Glomerular visceral epithelial cell (primary cell): ENCODE measurements around the gene ANGEL2.
A peak's percentile ranks its signal among the peaks of the same experiment; 100 is the strongest.
"Not testable (repeated sequence)": the region's sequence is repeated elsewhere in the genome, so short reads cannot be mapped to it uniquely, and the experiment has no call there.

ENCODE experiments used
- DNase-seq: peaks from one replicate; pipeline ENCODE4 v3.0.0-alpha.2; 2016; ENCODE audit errors: extremely low spot score

Gene ANGEL2, protein sequence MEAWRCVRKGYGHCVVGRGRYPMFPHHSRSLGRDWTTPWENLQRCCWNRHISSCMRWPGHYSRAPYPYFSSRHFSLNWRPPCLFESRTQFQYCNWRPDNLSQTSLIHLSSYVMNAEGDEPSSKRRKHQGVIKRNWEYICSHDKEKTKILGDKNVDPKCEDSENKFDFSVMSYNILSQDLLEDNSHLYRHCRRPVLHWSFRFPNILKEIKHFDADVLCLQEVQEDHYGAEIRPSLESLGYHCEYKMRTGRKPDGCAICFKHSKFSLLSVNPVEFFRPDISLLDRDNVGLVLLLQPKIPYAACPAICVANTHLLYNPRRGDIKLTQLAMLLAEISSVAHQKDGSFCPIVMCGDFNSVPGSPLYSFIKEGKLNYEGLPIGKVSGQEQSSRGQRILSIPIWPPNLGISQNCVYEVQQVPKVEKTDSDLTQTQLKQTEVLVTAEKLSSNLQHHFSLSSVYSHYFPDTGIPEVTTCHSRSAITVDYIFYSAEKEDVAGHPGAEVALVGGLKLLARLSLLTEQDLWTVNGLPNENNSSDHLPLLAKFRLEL

DNA sequence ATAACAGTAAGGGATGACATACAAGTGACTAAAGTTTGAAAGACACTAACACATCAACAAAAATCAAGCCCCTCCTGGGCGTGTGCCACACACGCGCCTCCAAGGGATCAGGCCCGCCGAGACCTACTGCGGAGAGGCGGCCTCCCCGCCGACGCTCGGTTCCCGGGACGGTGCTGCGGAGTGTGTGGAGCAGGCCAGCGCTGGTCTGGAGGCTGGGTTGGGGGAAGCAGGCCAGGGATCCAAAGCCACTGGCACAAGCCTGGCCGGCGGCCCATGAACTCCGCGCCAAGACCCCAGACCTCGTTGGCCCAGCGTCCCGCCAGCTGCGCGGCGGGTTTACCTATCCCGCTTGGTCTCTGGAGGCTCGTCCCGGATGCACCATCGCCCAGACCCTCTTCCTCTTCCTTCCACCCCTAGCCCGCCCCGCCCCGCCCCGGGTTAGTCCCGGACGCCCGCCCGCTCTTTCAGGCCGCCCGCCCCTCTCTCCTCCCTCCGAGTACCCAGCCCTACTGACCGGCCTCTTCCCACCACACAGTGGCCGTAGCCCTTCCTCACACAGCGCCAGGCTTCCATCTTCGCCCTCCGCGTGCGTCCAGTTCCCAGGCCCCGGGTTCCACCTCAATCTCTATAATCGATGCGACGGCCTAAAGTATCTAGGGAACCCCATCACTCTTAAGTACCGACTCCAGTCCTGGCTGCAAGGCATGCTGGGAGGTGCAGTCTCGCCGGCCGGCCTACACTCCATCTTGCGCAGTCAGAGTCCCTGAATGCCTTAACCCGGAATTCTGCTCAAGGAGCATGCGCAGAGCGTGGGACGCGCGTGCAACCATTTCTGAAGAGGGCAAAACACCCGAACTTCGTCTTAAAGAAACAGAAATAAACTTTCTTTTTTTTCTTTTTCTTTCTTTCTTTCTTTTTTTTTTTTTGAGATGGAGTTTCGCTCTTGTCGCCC, at the start of gene ANGEL2:
Gene ANGEL2, minus strand, starts transcription at position 769 of the 952 bp plus-strand sequence. Its CDS starts 196 bp downstream, at position 573.
- peak; percentile 98 for DNase-seq

DNA sequence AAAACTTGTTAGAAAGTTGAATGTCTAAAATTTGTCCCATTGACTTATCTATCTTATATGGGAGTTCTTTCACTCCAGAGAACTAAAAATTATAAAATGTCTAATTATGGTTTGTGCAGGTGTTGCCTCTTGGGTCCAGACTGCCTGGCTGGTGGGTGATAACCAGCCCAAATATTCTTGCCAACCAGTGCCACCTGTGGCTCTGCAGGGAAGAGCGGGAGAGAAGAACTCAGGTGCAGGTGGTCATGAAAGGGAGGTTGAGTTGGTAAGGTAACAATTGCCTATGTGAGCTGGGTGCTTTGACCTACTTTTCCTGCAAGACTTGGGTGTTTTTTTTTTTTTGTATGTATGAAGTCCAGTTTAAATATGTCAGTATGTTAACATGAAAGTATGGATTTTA, 45.6 kb upstream of the ANGEL2 start:
- DNase-seq, result no peak

DNA sequence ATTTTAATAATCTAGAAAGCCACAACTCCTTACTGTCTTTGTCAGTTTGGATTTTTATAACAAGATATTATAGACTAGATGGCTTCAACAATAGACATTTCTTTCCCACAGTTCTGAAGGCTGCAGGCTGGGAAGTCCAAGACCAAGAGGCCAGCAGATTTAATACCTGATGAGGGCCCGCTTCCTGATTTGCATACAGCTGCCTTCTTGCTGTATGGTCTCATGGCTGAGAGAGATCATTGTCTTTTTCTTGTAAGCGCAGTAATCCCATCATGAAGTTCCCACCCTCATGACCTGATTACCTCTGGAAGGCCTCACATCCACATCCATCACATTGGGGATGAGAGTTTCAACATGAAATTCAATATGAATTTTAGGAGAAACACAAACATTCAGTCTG, 45.2 kb upstream of the ANGEL2 start:
- DNase-seq, result no peak

DNA sequence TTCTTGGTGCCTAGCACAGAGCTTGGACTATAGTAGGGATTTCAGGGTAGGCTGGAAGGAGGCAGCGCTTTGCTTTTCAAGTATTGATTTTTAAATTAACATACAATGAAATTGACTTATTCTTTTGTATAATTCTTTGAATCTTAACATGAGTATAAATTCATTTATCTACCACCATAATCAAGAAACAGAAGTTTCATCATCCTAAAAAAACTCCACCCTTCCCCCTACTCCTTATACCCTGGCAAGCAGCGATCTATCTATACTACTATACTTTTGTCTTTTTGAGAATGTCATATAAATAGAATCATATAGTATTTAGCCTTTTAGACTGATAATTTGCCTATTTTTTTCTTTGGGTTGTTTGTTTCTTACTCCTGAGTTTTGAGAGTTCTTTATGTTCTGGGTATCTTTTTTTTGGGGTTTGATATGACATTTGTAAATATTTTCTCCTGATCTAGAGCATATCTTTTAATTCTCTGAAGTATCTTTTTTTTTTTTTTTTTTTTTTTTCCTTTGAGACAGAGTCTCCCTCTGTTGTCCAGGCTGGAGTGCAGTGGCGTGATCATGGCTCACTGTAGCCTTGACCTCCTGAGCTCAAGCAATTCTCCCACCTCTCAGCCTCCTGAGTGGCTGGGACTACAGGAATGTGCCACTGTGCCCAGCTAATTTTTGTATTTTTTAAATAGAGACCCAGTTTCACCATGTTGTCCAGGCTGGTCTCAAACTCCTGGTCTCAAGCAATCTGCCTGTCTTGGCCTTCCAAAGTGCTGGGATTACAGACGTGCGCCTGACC, 41.8 kb upstream of the ANGEL2 start:
- no peak for DNase-seq

DNA sequence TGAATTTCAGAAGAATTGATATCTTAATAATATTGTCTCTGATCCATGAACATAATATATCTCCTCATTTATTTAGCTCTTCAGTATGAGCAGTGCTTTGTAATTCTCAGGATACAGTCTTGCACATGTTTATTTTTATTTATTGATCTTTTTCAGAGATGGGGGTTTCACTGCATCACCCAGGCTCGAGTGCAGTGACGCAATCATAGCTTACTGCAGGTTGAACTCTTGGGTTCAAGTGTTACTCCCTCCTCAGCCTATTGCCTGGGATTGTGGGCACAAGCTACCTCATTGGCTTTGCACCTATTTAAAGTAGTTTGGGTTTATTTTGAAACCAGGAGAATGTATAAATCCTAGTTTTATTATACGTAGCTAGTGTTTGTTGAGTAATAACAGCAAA, 40.1 kb upstream of the ANGEL2 start:
- DNase-seq, result no peak

DNA sequence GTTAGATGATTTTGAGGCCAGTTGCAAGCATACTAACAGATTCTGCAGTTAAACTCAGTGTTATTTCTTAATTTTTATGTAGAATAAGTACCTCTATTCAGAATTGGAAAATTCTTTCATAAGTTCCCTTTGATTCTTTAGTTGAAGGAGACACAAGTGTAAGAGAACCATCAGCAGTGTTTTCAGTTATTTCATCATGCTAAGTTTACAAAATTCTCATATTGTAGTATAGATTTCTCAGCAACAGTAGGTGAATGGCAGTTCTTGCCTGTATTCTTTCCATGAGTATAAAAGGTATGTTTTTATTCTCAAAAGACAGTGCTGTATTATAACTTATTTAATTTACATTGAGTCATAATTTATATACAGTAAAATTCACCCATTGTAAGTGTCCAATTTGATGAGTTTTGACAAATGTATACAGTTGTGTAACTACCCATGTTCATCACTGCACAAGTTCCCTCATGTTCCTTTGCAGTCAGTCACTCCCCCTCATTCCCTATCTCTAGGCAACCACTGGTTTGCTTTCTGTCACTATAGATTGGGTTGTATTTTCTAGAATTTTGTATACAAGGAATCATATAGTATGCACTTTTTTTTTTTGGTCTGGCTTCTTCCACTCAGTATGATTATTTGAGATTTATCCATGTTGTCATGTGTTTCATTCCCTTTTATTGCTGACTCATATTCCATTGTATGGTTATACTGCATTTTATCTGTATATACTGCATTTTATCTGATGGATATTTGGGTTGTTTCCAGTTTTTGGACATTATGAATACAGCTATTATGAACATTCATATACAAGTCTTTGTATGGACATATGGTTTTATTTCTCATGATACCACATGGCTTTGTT, 39.3 kb upstream of the ANGEL2 start:
- DNase-seq, result no peak

DNA sequence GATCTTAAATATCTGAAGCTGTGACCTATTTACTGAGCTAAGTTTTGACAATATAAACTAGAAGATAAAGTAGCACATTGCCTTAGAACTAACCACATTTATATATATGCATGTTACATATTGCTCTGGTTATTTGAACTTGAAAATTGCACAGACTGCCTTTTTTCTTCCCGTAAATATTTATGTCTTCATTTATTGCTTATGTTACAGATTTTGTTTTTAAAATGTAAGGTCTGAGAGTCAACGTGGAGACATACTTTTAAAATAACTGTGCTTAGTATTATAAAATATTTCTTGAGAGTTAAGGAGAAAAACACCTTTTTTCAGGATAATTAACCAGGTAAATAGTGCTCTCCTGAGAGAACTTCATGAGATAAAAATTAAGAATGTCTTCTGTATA, 38.5 kb upstream of the ANGEL2 start:
- no peak for DNase-seq

DNA sequence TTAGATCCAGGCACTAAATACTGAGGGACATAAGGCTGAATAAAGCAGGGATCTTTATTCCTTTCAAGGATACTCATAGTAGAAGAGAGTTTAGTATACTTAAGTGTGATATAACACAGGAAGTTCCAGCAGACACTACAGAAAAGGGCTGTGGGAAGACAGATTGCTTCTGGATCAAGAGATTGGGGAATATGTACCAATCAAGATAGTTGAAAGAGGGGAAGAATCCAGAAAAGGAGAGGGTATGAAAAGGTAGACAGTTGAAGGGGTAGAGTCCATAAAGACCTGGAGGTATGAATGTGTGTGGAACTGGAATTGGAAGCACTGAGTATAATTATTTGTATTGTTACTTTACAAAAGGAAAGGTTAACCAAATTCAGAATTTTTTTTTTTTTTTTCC, 37.8 kb upstream of the ANGEL2 start:
- no peak for DNase-seq

DNA sequence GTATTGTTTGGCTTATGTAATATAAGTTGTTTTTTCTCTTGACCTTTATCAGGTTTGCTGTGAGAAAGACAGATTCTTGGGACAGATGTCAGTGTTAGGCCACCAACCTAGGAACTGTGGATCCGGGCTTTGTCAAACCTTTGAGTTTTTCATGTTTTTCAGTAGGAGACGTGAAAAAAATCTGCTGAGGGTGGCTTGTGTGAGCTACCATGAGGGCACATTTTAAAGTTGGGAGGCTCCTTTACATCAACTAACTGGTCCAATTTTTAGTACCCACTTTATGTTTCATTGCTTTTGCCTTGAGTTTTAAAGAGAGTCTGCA, 36.2 kb upstream of the ANGEL2 start:
- no peak for DNase-seq

DNA sequence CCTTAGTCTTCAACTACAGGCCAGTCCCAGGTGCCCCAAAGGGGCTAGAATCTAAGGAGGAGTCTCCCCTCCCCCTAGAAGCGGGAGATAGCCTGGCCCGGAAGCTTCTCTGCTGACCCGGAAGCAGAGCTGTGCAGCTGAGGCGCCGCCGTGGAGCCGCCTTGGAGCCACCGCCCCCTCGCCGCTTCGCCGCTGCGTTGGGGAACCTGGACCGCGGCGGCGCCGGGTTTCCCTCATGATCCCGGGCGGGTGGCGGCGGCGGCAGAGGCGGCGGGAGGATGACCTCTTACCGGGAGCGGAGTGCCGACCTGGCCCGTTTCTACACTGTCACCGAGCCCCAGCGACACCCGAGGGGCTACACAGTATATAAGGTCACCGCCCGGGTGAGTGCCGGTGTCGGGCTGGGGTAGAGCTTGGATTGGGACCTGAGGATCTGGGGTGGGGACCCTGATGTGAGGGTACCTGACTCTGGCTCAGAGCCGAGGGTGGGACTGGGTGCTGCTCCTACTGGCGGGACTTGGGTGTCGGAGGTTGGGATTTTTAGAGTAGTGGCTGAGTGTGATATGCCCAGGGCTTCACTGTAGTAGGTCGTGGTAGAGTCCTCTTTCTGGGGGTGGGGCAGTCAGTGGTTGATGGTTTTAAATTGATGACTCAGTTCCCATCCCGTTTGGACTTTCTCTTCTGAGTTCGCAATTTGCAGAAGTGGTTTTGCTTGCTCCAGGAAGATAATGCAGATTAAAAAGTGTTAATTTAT, 35.6 kb upstream of the ANGEL2 start, which contains the start of gene RPS6KC1:
Gene RPS6KC1, plus strand, starts transcription at position 115 of the 754 bp plus-strand sequence. Its CDS starts 164 bp downstream, at position 279.
- DNase-seq, result peak; percentile 81

DNA sequence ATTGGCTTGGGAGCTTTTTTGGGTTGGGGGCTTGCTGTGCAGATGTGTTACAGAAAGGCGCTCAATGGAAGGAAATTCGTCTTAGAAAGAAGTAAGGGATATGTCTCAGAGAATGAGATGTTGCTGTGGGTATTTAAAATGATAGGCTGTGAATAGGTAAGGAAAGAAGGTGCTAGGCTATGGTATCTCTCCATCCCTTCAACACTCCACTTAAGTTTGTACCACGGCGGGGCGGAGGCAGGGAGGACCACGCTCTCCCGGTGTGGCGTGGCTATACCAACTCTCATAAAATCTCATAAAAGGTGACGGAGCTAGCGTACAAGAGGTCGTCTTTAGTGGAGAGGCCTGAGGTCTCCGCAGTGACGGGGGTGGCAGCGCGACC, 35.1 kb upstream of the ANGEL2 start:
- no peak for DNase-seq

DNA sequence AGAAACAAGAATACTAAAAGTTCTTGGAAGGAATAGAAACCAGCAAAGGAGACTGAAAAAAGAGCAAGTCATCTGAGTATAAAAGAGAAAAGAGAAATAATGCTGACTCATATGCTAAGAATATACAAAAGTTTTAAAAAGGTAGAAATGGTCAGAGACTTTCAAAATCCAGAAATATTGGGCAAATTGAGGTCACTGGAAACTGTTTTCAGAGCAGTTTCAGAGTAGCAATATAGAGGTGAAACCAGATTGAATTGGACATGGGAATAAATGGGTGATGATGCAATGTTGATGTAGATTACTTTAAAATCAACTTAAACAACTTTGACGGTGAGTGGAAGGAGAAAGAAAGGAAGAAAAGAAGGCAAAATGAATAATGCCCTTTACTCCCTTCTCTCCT, 33.6 kb upstream of the ANGEL2 start:
- DNase-seq, result no peak

DNA sequence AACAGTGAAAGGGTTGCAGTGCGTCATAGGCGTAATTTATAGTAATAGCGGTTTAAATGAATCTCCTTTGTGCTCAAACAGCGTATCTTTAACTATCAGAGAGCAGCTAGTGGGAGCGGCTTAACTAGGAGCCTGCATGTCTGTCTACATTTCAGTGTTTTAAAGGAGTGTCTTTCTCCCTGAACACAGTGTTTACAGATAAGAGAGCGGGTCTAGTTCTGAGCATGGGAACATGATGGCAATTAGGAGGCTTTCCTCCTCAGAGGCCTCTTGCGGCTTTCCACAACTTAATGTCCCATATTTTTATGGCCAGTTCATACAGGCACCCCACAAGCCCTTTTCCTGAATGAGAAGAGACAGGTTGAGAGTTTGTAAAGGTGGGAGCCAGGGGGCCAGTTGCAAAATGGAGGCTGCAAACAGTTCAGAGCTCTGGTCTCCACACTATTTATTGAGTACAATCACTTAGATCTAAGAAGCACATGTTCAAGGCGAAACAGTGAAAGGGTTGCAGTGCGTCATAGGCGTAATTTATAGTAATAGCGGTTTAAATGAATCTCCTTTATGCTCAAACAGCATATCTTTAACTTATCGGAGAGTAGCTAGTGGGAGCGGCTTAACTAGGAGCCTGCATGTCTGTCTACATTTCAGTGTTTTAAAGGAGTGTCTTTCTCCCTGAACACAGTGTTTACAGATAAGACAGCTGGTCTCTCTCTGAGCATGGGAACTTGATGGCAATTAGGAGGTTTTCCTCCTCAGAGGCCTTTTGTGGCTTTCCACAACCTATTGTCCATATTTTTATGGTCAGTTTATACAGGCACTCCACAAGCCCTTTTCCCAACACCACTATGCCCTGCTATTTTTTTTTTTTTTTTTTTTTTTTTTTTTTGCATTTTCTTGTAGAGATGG, 29.9 kb upstream of the ANGEL2 start:
- not testable (repeated sequence) for DNase-seq

DNA sequence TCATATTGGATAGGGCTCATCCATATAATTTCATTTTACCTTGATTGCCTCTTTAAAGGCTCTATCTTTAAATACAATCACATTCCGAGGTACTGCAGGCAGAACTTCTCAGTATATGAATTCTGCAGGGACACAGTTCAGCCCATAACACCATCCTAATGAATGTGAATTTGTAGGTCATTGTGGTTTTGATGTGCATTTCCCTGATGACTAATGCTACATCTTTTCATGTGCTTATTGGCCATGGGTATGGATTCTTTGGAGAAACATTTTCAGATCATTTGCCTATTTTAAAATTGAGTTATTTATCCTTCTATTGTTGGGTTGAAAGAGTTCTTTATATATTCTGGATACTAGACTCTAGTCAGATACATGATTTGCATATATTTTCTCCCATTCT, 25.8 kb upstream of the ANGEL2 start:
- DNase-seq, result peak; percentile 43

DNA sequence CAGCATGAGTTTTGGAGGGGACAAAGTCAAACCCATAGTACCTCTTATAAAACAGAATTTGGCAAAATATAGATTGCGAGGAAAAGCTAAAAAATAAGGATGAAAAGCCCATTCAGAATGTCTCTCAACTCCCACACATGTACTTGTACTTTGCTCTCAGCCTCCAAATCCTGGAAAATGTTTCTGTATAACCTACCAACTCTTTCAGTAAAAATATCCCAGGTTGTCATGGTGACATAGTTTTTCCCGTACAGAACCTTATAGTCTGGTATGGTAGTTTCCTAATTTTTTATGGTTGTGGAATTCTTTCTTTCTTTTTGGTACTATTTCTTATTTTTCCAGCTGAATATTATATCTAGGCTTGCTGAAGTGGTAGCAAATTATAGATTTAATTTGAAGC, 19.9 kb upstream of the ANGEL2 start:
- no peak for DNase-seq

DNA sequence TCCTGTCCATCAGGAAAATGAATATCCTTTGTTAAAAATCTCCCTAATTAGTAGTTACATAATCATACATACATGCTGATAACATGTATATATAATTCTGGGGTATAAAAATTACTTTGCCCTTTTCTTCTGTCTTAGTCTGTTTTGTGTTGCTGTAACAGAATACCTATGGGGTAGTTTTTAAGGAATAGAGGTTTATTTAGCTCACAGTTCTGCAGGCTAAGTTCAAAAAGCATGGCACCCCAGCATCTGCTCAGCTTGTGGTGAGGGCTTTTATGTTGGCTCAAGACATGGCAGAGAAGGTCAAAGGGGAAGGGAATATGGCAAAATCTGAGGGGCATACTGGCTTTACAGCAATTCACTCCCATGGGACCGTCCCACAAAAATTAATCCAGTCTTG, 19.0 kb upstream of the ANGEL2 start:
- no peak for DNase-seq

DNA sequence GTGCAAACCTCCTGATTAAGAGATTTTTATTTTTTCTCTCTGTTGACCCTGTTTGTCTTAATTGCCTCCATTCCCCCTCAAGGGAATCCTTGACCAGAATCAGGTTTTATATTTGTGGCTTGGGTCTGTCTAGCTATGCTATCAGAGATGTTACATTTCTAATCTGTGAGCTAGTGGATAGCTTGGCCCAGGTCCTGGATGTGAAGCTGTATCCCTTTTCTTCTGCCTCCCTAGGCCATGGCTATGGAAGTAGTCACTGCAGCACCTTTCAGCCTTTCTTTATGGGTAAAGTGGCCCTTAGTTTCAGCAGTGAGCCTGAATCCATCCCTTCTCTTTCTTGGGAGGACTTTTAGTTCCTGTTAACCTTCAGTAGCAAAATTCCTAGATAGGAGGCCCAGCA, 17.0 kb upstream of the ANGEL2 start:
- DNase-seq, result no peak

DNA sequence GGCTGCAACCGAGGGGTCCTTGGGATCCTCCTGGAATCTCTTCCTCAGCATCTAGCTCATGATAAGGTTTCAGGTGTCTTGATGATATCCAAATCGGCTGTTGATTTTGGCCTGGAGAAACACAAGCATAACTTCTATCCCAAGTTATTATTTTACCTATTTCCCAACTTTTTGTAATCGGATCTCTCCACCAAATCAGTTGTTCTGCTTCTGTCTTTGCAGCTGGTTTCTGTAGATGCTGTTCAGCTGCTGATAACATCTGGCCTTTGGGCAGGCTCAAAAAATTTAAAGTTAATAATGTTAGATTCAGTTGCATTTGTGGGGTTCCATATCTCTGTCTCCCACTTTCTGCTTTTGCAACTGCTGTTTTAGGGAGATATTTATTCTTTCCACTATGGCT, 11.4 kb upstream of the ANGEL2 start:
- not testable (repeated sequence) for DNase-seq

DNA sequence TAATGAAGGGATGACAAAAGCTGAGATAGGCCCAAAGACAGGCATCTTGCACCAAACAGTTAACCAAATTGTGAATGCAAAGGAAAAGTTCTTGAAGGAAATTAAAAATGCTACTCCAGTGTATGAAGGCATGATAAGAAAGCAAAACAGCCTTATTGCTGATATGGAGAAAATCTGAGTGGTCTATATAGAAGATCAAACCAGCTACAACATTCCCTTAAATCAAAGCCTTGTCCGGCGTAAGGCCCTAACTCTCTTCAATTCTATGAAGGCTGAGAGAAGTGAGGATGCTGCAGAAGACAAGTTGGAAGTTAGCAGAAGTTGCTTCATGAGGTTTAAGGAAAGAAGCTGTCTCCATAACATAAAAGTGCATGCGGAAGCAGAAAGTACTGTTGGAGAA, 4.3 kb upstream of the ANGEL2 start:
- no peak for DNase-seq
